ENCODE results near the gene ART3.

The ART3 gene

GRCh38 chr4:76153356-76153755, 78.8 kb downstream of the ART3 start:
- DNase-seq, result no peak

DNA sequence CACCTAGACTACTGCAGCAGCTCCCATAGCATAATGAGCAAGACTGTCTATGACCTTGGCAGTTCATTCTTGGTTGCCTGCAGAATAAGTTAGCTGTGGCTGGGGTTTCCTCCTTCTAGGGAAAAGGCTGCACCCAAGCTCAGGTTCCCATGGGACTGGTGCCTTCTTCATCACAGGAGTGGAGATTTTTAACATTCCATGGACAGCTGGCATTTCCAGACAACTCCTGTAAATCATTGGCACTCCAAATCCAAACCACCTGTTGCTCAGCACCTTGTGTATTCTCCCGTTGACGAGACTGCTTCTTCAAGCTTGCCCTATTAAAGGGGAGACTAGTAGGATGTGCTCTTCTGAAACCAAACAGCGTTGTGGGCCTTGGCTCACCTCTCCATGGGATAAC, 81.5 kb downstream of the ART3 start:
- DNase-seq, result peak in 1 of 2 experiments; percentile 13

GRCh38 chr4:76156635-76157034, 82.1 kb downstream of the ART3 start:
- DNase-seq, result peak in 1 of 2 experiments; percentile 0

- no peak for DNase-seq
Measured at GRCh38 chr4:76160355-76160754, 85.8 kb downstream of the ART3 start.
